NCI-H1417 treated with DMSO at 0.1 percent for 48 hours (cell line): ENCODE results near the gene TNFRSF19.
"Not testable (repeated sequence)": the region's sequence is repeated elsewhere in the genome, so short reads cannot be mapped to it uniquely, and the experiment has no call there.

Source experiments
- DNase-seq: peaks from one replicate; lab custom pipeline; 2025; lab: John Stamatoyannopoulos, UW

Gene TNFRSF19

GRCh38 chr13:23654111-23655110 is 84.2 kb downstream of the TNFRSF19 start:
- no peak for DNase-seq

- DNase-seq = no peak
Observed at GRCh38 chr13:23655321-23655720, 85.1 kb downstream of the TNFRSF19 start.

DNA sequence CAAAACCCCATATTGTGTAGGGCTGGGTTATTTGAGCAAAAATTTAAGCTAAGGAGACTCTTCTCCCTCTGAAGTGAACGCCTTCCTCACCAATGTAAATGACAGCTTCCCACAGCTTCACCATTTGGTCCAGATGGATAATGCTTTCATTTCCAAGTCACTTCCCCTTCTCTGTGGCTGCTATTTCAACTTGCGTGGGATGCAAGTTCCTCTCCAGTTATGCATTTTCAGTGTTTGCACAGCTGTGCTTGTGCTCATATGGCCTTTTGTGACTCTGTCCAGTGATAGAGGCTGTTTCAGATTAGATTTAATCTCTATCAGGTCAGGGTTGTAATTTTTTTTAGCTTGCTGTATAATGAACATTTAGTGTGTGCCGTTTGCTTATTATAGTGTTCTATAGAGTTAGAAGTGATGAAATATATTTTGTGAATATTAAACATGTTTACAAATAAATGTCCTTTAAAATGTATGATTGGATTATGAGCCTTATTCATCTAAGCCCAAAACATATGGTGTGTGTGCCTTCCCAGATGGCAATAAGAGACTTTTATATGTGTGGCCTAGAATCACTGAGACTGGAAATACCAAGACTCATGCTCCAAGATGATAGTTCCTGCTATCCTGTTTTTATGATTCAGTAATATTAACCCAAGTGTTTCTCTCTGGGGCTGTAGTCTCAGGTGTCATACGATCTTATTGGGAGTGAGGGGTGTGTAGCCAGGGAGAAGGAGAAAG is 86.6 kb downstream of the TNFRSF19 start:
- DNase-seq = peak; percentile 8

DNA sequence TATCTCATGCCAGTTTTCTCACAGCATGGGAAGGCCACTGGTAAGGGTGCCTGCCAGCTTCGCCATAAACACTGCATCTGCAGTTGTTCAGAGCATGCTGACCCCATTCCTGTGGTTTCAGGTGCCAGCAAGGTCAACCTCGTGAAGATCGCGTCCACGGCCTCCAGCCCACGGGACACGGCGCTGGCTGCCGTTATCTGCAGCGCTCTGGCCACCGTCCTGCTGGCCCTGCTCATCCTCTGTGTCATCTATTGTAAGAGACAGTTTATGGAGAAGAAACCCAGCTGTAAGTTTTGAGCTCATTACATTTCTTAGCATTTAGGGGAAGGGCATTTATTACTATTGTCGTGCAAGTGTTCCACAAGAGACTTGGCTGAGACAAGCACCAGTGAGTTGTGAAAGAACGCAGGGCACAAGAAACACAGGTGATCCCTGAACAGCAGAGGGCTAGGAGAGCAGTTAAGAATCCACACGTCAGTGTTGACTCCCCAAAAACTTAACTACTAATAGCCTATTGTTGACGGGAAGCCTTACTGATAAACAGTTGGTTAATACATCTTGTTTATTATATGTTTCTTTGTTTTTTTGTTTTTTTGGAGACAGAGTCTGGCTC is 88.8 kb downstream of the TNFRSF19 start:
- no peak for DNase-seq

GRCh38 chr13:23660249-23660648 is 90.0 kb downstream of the TNFRSF19 start:
- no peak for DNase-seq

DNA sequence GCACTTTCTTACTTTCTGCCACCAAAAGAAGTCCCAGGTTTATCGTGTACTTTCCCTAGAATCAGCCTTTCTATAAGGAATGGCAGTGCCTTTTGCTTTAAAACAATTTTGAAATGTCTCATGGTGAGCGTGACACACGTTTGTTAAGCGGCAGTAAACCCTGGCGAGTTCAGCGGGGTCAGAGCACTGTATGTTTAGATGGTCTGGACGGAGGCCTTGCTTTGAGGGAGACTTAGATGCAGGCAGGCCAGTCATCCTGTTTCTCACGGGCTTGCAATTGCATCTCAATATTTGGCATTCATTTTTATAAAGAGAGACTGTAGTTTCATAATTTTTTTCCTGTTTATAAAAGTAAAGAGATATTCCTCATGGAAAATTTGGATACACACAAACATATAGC is 96.4 kb downstream of the TNFRSF19 start:
- no peak for DNase-seq

DNA sequence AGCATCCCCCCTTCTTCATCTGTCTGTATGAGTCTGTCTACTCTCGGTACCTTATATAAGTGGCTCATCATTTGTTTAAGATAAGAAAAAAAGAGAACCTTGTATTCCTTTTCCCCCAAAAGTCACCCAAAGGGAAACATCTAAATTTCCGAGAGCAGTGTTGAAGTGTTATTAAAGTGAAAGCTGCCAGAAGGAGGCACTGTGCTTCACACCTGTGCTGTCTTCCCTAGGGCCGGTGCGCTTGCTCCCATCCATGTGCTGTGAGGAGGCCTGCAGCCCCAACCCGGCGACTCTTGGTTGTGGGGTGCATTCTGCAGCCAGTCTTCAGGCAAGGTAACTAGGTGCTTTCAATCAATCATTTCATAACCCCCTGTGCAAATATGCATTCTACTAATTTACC is 97.5 kb downstream of the TNFRSF19 start:
- no peak for DNase-seq

GRCh38 chr13:23668562-23668961 is 98.3 kb downstream of the TNFRSF19 start:
- DNase-seq = no peak

DNA sequence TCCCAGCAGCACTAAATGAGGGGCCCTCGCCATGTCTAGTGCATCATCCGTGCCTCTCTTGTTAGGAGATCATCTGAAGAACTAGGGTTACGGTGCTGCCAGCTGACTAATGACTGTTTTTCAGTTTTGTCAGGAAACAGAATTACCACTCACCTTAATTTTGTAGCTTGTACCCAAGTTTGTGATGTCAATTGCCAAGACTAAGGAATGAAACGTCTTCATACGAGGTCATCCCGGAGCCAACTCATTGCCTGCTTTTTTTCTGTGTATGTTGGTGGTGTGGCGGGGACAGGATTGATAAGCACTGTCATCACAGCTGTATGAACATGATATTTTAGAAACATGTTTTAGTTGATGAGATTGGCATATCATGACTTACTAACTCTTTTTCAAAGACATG is 100.6 kb downstream of the TNFRSF19 start:
- no peak for DNase-seq

DNA sequence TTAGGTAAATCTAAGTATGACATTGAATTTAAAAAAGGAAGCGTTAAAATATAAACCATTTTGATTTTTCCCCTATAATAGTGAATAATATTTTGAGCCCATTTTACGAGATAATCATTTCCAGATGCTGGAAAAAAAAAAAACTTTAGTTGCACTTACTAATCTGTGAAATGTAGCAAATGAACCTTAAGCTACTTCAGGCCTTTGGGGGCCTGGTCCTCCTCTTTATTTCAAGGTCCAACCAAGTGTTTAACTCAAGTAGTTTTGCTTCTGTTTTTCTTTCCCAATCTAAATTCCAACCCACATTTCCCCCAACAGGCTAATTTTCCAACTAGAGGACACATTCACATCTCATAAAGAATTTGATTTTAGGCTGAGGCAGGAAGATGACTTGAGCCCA is 101.2 kb downstream of the TNFRSF19 start:
- no peak for DNase-seq

- DNase-seq = no peak
Observed at GRCh38 chr13:23671897-23672296, 101.7 kb downstream of the TNFRSF19 start.

DNA sequence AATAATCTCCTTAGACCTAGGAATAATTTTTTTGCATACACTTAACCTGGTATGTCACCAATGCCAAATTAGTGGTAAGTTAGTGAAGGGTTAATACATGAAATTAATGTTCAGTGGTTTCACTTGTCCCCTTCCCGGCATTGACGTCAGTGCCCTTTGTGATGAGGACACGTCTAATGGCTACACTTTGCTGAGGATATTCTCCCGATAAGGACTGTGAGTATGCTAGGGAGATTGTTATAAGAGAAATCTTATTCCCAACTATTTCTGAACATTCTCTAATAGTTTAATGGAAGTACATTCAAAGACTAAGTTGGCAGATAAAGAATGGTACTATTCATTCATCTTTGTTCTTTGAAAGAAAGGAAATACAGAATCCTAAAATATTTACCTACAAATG is 102.4 kb downstream of the TNFRSF19 start:
- DNase-seq = no peak

DNA sequence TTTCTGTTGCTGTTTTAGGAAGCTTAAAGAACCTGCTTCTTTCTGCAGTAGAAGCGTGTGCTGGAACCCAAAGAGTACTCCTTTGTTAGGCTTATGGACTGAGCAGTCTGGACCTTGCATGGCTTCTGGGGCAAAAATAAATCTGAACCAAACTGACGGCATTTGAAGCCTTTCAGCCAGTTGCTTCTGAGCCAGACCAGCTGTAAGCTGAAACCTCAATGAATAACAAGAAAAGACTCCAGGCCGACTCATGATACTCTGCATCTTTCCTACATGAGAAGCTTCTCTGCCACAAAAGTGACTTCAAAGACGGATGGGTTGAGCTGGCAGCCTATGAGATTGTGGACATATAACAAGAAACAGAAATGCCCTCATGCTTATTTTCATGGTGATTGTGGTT is 103.1 kb downstream of the TNFRSF19 start:
- no peak for DNase-seq

- no peak for DNase-seq
Observed at GRCh38 chr13:23673867-23674605, 103.8 kb downstream of the TNFRSF19 start.

GRCh38 chr13:23674795-23675640 is 104.8 kb downstream of the TNFRSF19 start:
- no peak for DNase-seq

DNA sequence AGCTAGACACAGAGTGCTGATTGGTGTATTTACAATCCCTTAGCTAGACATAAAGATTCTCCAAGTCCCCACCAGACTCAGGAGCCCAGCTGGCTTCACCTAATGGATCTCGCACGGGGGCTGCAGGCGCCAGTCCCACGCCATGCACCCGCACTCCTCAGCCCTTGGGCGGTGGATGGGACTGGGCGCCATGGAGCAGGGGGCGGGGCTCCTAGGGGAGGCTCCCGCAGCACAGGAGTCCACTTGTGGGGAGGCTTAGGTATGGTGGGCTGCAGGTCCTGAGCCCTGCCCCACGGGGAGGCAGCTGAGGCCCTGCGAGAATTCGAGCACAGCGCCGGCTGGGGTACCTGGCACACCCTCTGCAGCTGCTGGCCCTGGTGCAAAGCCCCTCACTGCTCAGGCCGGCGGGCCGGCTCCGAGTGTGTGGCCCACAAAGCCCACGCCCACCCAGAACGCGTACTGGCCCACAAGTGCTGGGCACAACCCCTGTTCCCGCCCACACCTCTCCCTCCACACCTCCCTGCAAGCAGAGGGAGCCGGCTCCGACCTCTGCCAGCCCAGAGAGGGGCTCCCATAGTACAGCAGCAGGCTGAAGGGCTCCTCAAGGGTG is 107.6 kb downstream of the TNFRSF19 start:
- DNase-seq = not testable (repeated sequence)

- DNase-seq = no peak
Observed at GRCh38 chr13:23678795-23679194, 108.6 kb downstream of the TNFRSF19 start.

GRCh38 chr13:23679220-23679619 is 109.0 kb downstream of the TNFRSF19 start:
- DNase-seq = no peak

- DNase-seq = no peak
Observed at GRCh38 chr13:23680845-23681669, 110.8 kb downstream of the TNFRSF19 start.

DNA sequence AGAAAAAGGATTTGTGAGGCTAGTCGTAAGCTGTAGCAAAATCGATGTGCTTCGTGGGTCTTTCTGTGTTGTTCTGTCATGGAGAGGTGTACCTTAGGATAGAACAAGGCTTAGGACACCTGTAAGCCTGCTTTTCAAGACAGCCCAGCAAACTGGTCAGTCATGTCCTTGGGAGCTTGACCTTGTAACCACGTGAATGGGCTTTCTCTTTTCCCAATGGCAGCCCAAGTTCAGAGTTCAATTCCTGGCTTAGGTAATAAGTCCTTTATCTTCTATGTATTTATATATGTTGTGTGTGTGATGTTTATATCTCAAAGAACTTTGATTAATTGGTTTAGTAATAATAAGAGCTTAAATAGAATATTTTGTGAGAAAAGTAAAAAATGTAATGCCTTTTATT is 112.9 kb downstream of the TNFRSF19 start:
- DNase-seq = no peak
